Measurements from ENCODE around the gene AFAP1L2. TPM values are rescaled to one million over a fixed set of nuclear protein-coding genes. Genes with fewer than 3 reads are reported as not detected.

AFAP1L2 gene
- total RNA-seq, 6 experiments from 2014 or later = 0.07 to 0.09 TPM; not detected in 4

- Mint-ChIP-seq H3K9me3 (no peaks in the 10 kb centered on the region), H3K4me1 (ENCODE audit: low read depth) (peaks cover 5% of the 10 kb centered on the region; the same call in 1 of the 2 replicates), H3K27me3 (ENCODE audit: insufficient read depth) (peaks cover 24% of the 10 kb centered on the region), H3K36me3 (ENCODE audit: low read depth) (no peaks in the 10 kb centered on the region), H3K4me3 (no peak overlapping the region), H3K27ac (no peak overlapping the region)
- DNase-seq = no peak
- TF ChIP-seq CTCF (IDR thresholded peaks at IDR 0.05) = no peak
Measured at GRCh38 chr10:114346176-114347031, 57.9 kb downstream of the AFAP1L2 start.

GRCh38 chr10:114345701-114346100, 58.6 kb downstream of the AFAP1L2 start:
- H3K4me3 Mint-ChIP-seq = no peak overlapping the region
- H3K27me3 Mint-ChIP-seq (ENCODE audit: insufficient read depth) = peaks cover 23% of the 10 kb centered on the region
- H3K9me3 Mint-ChIP-seq = no peaks in the 10 kb centered on the region
- no peak for DNase-seq
- H3K4me1 Mint-ChIP-seq (ENCODE audit: low read depth) = peaks cover 5% of the 10 kb centered on the region; the same call in 1 of the 2 replicates
- H3K27ac Mint-ChIP-seq = no peak overlapping the region
- no peak for TF ChIP-seq CTCF (IDR thresholded peaks at IDR 0.05)
- H3K36me3 Mint-ChIP-seq (ENCODE audit: low read depth) = no peaks in the 10 kb centered on the region

- Mint-ChIP-seq H3K36me3 (ENCODE audit: low read depth) (no peaks in the 10 kb centered on the region), H3K4me1 (ENCODE audit: low read depth) (peaks cover 5% of the 10 kb centered on the region; the same call in 1 of the 2 replicates), H3K27me3 (ENCODE audit: insufficient read depth) (peaks cover 20% of the 10 kb centered on the region), H3K4me3 (no peak overlapping the region), H3K9me3 (no peaks in the 10 kb centered on the region), H3K27ac (no peak overlapping the region)
- DNase-seq = no peak
- no peak for TF ChIP-seq CTCF (IDR thresholded peaks at IDR 0.05)
Measured at GRCh38 chr10:114343623-114344505, 60.4 kb downstream of the AFAP1L2 start.

- Mint-ChIP-seq H3K9me3 (no peaks in the 10 kb centered on the region), H3K27me3 (ENCODE audit: insufficient read depth) (peaks cover 22% of the 10 kb centered on the region), H3K27ac (no peak overlapping the region), H3K4me1 (ENCODE audit: low read depth) (peaks cover 5% of the 10 kb centered on the region; the same call in 1 of the 2 replicates), H3K36me3 (ENCODE audit: low read depth) (no peaks in the 10 kb centered on the region), H3K4me3 (no peak overlapping the region)
- DNase-seq = no peak
- TF ChIP-seq CTCF (IDR thresholded peaks at IDR 0.05) = no peak
Measured at GRCh38 chr10:114342976-114343375, 61.3 kb downstream of the AFAP1L2 start.

- Mint-ChIP-seq H3K4me1 (ENCODE audit: low read depth) (peaks cover 5% of the 10 kb centered on the region; the same call in 1 of the 2 replicates), H3K4me3 (no peak overlapping the region), H3K36me3 (ENCODE audit: low read depth) (no peaks in the 10 kb centered on the region), H3K27ac (no peak overlapping the region), H3K27me3 (ENCODE audit: insufficient read depth) (peaks cover 28% of the 10 kb centered on the region), H3K9me3 (no peaks in the 10 kb centered on the region)
- TF ChIP-seq CTCF (IDR thresholded peaks at IDR 0.05) = no peak
- DNase-seq = no peak
Measured at GRCh38 chr10:114340816-114341215, 63.5 kb downstream of the AFAP1L2 start.

All from HFFc6 (cell line).